ENCODE results near the gene LPP. TPM values are rescaled to one million over a fixed set of nuclear protein-coding genes. Genes with fewer than 3 reads are reported as not detected.
"Not testable (repeated sequence)": the region's sequence is repeated elsewhere in the genome, so short reads cannot be mapped to it uniquely, and the experiment has no call there.

Gene LPP
- total RNA-seq, 2 experiments from 2014 or later = 51.3 to 58.9 TPM

GRCh38 chr3:188123170-188123905 lies 30.6 kb upstream of the LPP start:
- Mint-ChIP-seq H3K36me3 (ENCODE audit: low read depth) (peaks cover 2% of the 10 kb centered on the region), H3K4me3 (no peak overlapping the region), H3K27me3 (ENCODE audit: low read depth) (peaks cover 7% of the 10 kb centered on the region), H3K9me3 (ENCODE audit: insufficient read depth) (no peaks in the 10 kb centered on the region), H3K4me1 (ENCODE audit: low read depth) (peaks cover 5% of the 10 kb centered on the region), H3K27ac (no peak overlapping the region)
- ATAC-seq (no peak), DNase-seq (no peak)
- ChIA-PET POLR2A (no interaction called here), CTCF (interaction anchor here (0.9 kb wide), 1 partner anchor 831 kb away, joined by 3 read pairs; no protein-coding TSS in a partner anchor)

- H3K4me1 Mint-ChIP-seq (ENCODE audit: low read depth) = peaks cover 5% of the 10 kb centered on the region
- H3K27ac Mint-ChIP-seq = no peak overlapping the region
- ATAC-seq (no peak), DNase-seq (no peak)
- POLR2A ChIA-PET = no interaction called here
- peaks cover 2% of the 10 kb centered on the region for H3K36me3 Mint-ChIP-seq (ENCODE audit: low read depth)
- H3K27me3 Mint-ChIP-seq (ENCODE audit: low read depth) = peaks cover 5% of the 10 kb centered on the region
- H3K4me3 Mint-ChIP-seq = no peak overlapping the region
- CTCF ChIA-PET = no interaction called here
- no peaks in the 10 kb centered on the region for H3K9me3 Mint-ChIP-seq (ENCODE audit: insufficient read depth)
Observed at GRCh38 chr3:188124184-188124583, 29.8 kb upstream of the LPP start.

- H3K4me3 Mint-ChIP-seq = no peak overlapping the region
- no peak overlapping the region for H3K27ac Mint-ChIP-seq
- POLR2A ChIA-PET = no interaction called here
- peaks cover 2% of the 10 kb centered on the region for H3K36me3 Mint-ChIP-seq (ENCODE audit: low read depth)
- no peak for ATAC-seq
- no peaks in the 10 kb centered on the region for H3K9me3 Mint-ChIP-seq (ENCODE audit: insufficient read depth)
- peaks cover 5% of the 10 kb centered on the region for H3K27me3 Mint-ChIP-seq (ENCODE audit: low read depth)
- CTCF ChIA-PET = no interaction called here
- DNase-seq = no peak
- peaks cover 5% of the 10 kb centered on the region for H3K4me1 Mint-ChIP-seq (ENCODE audit: low read depth)
Observed at GRCh38 chr3:188125076-188125475, 28.9 kb upstream of the LPP start.

- POLR2A ChIA-PET = no interaction called here
- H3K27ac Mint-ChIP-seq = no peak overlapping the region
- no peak for DNase-seq
- peaks cover 2% of the 10 kb centered on the region for H3K36me3 Mint-ChIP-seq (ENCODE audit: low read depth)
- no peak for ATAC-seq
- CTCF ChIA-PET = no interaction called here
- peaks cover 5% of the 10 kb centered on the region for H3K4me1 Mint-ChIP-seq (ENCODE audit: low read depth)
- no peak overlapping the region for H3K4me3 Mint-ChIP-seq
- peaks cover 3% of the 10 kb centered on the region for H3K27me3 Mint-ChIP-seq (ENCODE audit: low read depth)
- no peaks in the 10 kb centered on the region for H3K9me3 Mint-ChIP-seq (ENCODE audit: insufficient read depth)
Observed at GRCh38 chr3:188126276-188126675, 27.7 kb upstream of the LPP start.

- H3K9me3 Mint-ChIP-seq (ENCODE audit: insufficient read depth) = no peaks in the 10 kb centered on the region
- CTCF ChIA-PET = interaction anchor here (0.7 to 2.1 kb wide), 3 partner anchors 11 to 387 kb away, joined by 3 to 8 read pairs (median 4); no protein-coding TSS in a partner anchor
- POLR2A ChIA-PET = no interaction called here
Observed at GRCh38 chr3:188126934-188127333, 27.0 kb upstream of the LPP start.

GRCh38 chr3:188128905-188129304 lies 25.1 kb upstream of the LPP start:
- ChIA-PET POLR2A (no interaction called here), CTCF (interaction anchor here (2.1 kb wide), 1 partner anchor 9 kb away, joined by 8 read pairs; no protein-coding TSS in a partner anchor)

More at GRCh38 chr3:188126934-188127333, 27.0 kb upstream of the LPP start:
- H3K27ac Mint-ChIP-seq = no peak overlapping the region
- no peak for DNase-seq
- ATAC-seq = no peak
- H3K4me1 Mint-ChIP-seq (ENCODE audit: low read depth) = peaks cover 5% of the 10 kb centered on the region
- H3K4me3 Mint-ChIP-seq = no peak overlapping the region
- H3K36me3 Mint-ChIP-seq (ENCODE audit: low read depth) = peaks cover 2% of the 10 kb centered on the region
- H3K27me3 Mint-ChIP-seq (ENCODE audit: low read depth) = peaks cover 3% of the 10 kb centered on the region

GRCh38 chr3:188131023-188131422 lies 22.9 kb upstream of the LPP start:
- H3K4me3 Mint-ChIP-seq; ATAC-seq; H3K36me3 Mint-ChIP-seq (ENCODE audit: low read depth); DNase-seq; H3K9me3 Mint-ChIP-seq (ENCODE audit: insufficient read depth); H3K27ac Mint-ChIP-seq; H3K27me3 Mint-ChIP-seq (ENCODE audit: low read depth); POLR2A ChIA-PET; CTCF ChIA-PET; H3K4me1 Mint-ChIP-seq (ENCODE audit: low read depth): not testable (repeated sequence)

More at GRCh38 chr3:188128905-188129304, 25.1 kb upstream of the LPP start:
- H3K27ac Mint-ChIP-seq = no peak overlapping the region
- ATAC-seq (no peak), DNase-seq (no peak)
- H3K4me1 Mint-ChIP-seq (ENCODE audit: low read depth) = no peaks in the 10 kb centered on the region
- H3K9me3 Mint-ChIP-seq (ENCODE audit: insufficient read depth) = no peaks in the 10 kb centered on the region
- H3K36me3 Mint-ChIP-seq (ENCODE audit: low read depth) = no peaks in the 10 kb centered on the region
- no peak overlapping the region for H3K4me3 Mint-ChIP-seq
- no peaks in the 10 kb centered on the region for H3K27me3 Mint-ChIP-seq (ENCODE audit: low read depth)

GRCh38 chr3:188133219-188133618 lies 20.7 kb upstream of the LPP start:
- Mint-ChIP-seq H3K36me3 (ENCODE audit: low read depth) (no peaks in the 10 kb centered on the region), H3K27ac (no peak overlapping the region), H3K9me3 (ENCODE audit: insufficient read depth) (no peaks in the 10 kb centered on the region), H3K4me1 (ENCODE audit: low read depth) (peaks cover 9% of the 10 kb centered on the region), H3K27me3 (ENCODE audit: low read depth) (no peaks in the 10 kb centered on the region), H3K4me3 (no peak overlapping the region)
- ChIA-PET POLR2A (interaction anchor here (0.6 kb wide), 1 partner anchor 21 kb away, joined by 3 read pairs; no protein-coding TSS in a partner anchor), CTCF (interaction anchor here (1.0 kb wide), 1 partner anchor 386 kb away, joined by 3 read pairs; no protein-coding TSS in a partner anchor)
- ATAC-seq (no peak), DNase-seq (no peak)

- ATAC-seq = no peak
- Mint-ChIP-seq H3K4me1 (ENCODE audit: low read depth) (peaks cover 9% of the 10 kb centered on the region), H3K36me3 (ENCODE audit: low read depth) (no peaks in the 10 kb centered on the region), H3K9me3 (ENCODE audit: insufficient read depth) (no peaks in the 10 kb centered on the region), H3K4me3 (no peak overlapping the region), H3K27ac (no peak overlapping the region), H3K27me3 (ENCODE audit: low read depth) (no peaks in the 10 kb centered on the region)
- ChIA-PET POLR2A (interaction anchor here (0.6 kb wide), 1 partner anchor 21 kb away, joined by 3 read pairs; no protein-coding TSS in a partner anchor), CTCF (interaction anchor here (1.0 kb wide), 1 partner anchor 386 kb away, joined by 3 read pairs; no protein-coding TSS in a partner anchor)
- no peak for DNase-seq
Observed at GRCh38 chr3:188133646-188134045, 20.3 kb upstream of the LPP start.

GRCh38 chr3:188134079-188134478 lies 19.9 kb upstream of the LPP start:
- H3K27me3 Mint-ChIP-seq (ENCODE audit: low read depth) = no peaks in the 10 kb centered on the region
- H3K9me3 Mint-ChIP-seq (ENCODE audit: insufficient read depth) = no peaks in the 10 kb centered on the region
- ATAC-seq (no peak), DNase-seq (no peak)
- POLR2A ChIA-PET = no interaction called here
- H3K27ac Mint-ChIP-seq = no peak overlapping the region
- CTCF ChIA-PET = no interaction called here
- no peak overlapping the region for H3K4me3 Mint-ChIP-seq
- H3K4me1 Mint-ChIP-seq (ENCODE audit: low read depth) = peaks cover 9% of the 10 kb centered on the region
- no peaks in the 10 kb centered on the region for H3K36me3 Mint-ChIP-seq (ENCODE audit: low read depth)

GRCh38 chr3:188134856-188135255 lies 19.1 kb upstream of the LPP start:
- ChIA-PET CTCF (interaction anchor here (0.9 kb wide), 1 partner anchor 75 kb away, joined by 5 read pairs; no protein-coding TSS in a partner anchor), POLR2A (no interaction called here)
- Mint-ChIP-seq H3K4me3 (no peak overlapping the region), H3K27ac (no peak overlapping the region), H3K27me3 (ENCODE audit: low read depth) (no peaks in the 10 kb centered on the region), H3K36me3 (ENCODE audit: low read depth) (no peaks in the 10 kb centered on the region), H3K9me3 (ENCODE audit: insufficient read depth) (no peaks in the 10 kb centered on the region), H3K4me1 (ENCODE audit: low read depth) (peaks cover 9% of the 10 kb centered on the region)
- no peak for ATAC-seq
- DNase-seq = no peak

GRCh38 chr3:188135271-188135670 lies 18.7 kb upstream of the LPP start:
- POLR2A ChIA-PET = interaction anchor here (0.7 kb wide), 1 partner anchor 336 kb away, joined by 3 read pairs; no protein-coding TSS in a partner anchor
- Mint-ChIP-seq H3K9me3 (ENCODE audit: insufficient read depth) (no peaks in the 10 kb centered on the region), H3K27ac (no peak overlapping the region), H3K27me3 (ENCODE audit: low read depth) (no peaks in the 10 kb centered on the region), H3K36me3 (ENCODE audit: low read depth) (no peaks in the 10 kb centered on the region), H3K4me3 (no peak overlapping the region), H3K4me1 (ENCODE audit: low read depth) (peaks cover 9% of the 10 kb centered on the region)
- no peak for ATAC-seq
- DNase-seq = no peak
- CTCF ChIA-PET = interaction anchor here (0.8 to 0.9 kb wide), 2 partner anchors 75 to 820 kb away, joined by 3 to 5 read pairs; no protein-coding TSS in a partner anchor
